D721Med (cell line): ENCODE data around the gene ANKRD39.

Source experiments
- DNase-seq: peaks from one replicate; pipeline ENCODE4 v3.0.0; 2011; ENCODE audit warnings: low spot score; ENCODE audit not compliant: insufficient read length
- FAIRE-seq: peaks from 2 replicates; lab custom pipeline; 2011; peaks lifted over from hg19 to GRCh38; lab: Jason Lieb, UNC
- CTCF ChIP-seq: IDR thresholded peaks from 2 replicates; pipeline ENCODE4 v1.5.1; 2012; ENCODE audit warnings: mild to moderate bottlenecking, control low read depth; ENCODE audit not compliant: insufficient read depth; ENCODE audit errors: missing control alignments

The ANKRD39 gene

GRCh38 chr2:96885432-96886347, 27.9 kb upstream of the ANKRD39 start:
- TF ChIP-seq CTCF: no peak
- FAIRE-seq: no peak
- no peak for DNase-seq

GRCh38 chr2:96884299-96885094, 26.7 kb upstream of the ANKRD39 start:
- DNase-seq (no peak), FAIRE-seq (no peak)
- no peak for TF ChIP-seq CTCF

GRCh38 chr2:96883306-96883705, 25.5 kb upstream of the ANKRD39 start:
- no peak for TF ChIP-seq CTCF
- DNase-seq: no peak
- FAIRE-seq: no peak

GRCh38 chr2:96882906-96883305, 25.1 kb upstream of the ANKRD39 start:
- DNase-seq: no peak
- no peak for TF ChIP-seq CTCF
- FAIRE-seq: no peak

- FAIRE-seq: no peak
- no peak for TF ChIP-seq CTCF
- DNase-seq: no peak
Observed at GRCh38 chr2:96882230-96882629, 24.4 kb upstream of the ANKRD39 start.

GRCh38 chr2:96881349-96882195, 23.8 kb upstream of the ANKRD39 start:
- no peak for TF ChIP-seq CTCF
- DNase-seq (no peak), FAIRE-seq (no peak)
